Fibroblast of mammary gland (primary cell): ENCODE results near the gene TMEM269.

Experiments
- DNase-seq: peaks from one replicate; pipeline ENCODE4 v3.0.0-alpha.2; 2010; ENCODE audit warnings: low read depth
- H3K4me3 ChIP-seq: 2 replicates; pipeline ENCODE4 v1.5.1; 2011; ENCODE audit warnings: low read depth, mild to moderate bottlenecking, low read length, moderate library complexity; ENCODE audit not compliant: control insufficient read depth
- TF ChIP-seq, protein P1 (sequence below): conservative IDR thresholded peaks from 2 replicates; pipeline ENCODE4 v1.5.1; 2011; ENCODE audit warnings: low read depth, low read length, inconsistent platforms; ENCODE audit not compliant: control insufficient read depth, insufficient read depth

TMEM269 gene

DNA sequence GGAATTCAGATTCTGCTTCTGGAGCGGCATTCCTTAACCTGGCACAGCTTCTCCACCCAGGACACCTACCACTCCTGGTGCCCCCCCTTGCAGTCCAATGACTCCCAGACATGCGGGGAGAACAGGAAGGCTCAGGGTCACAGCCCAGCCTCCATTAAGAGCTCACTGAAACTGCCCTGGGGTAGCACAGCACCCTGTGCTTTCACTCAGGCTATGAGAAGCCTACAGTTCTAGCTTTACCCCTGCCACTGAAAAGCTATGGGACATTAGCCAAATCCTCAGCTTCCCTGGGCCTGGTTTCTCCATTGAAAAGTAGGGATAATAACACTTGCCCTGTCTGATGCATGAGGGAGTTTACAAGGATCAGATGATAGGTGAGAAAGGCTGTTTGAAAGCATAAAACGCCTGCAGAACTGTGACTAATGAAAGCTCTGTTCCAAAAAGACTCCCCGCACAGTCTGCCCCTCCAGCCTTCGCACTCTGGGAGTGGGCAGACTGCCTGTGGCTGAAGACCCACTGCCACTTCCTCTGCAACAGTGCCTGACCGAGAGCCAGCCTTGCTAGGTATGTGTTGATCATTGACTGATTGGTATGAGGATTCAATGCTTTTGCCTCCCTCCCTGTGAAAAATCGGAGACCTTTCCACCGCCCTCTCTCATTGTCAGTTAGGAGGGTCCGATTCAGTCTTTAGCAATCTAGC, 42.0 kb upstream of the TMEM269 start:
- H3K4me3 ChIP-seq = no peak overlapping the region
- no peak for DNase-seq
- TF ChIP-seq, protein P1, sequence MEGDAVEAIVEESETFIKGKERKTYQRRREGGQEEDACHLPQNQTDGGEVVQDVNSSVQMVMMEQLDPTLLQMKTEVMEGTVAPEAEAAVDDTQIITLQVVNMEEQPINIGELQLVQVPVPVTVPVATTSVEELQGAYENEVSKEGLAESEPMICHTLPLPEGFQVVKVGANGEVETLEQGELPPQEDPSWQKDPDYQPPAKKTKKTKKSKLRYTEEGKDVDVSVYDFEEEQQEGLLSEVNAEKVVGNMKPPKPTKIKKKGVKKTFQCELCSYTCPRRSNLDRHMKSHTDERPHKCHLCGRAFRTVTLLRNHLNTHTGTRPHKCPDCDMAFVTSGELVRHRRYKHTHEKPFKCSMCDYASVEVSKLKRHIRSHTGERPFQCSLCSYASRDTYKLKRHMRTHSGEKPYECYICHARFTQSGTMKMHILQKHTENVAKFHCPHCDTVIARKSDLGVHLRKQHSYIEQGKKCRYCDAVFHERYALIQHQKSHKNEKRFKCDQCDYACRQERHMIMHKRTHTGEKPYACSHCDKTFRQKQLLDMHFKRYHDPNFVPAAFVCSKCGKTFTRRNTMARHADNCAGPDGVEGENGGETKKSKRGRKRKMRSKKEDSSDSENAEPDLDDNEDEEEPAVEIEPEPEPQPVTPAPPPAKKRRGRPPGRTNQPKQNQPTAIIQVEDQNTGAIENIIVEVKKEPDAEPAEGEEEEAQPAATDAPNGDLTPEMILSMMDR = no peak

DNA sequence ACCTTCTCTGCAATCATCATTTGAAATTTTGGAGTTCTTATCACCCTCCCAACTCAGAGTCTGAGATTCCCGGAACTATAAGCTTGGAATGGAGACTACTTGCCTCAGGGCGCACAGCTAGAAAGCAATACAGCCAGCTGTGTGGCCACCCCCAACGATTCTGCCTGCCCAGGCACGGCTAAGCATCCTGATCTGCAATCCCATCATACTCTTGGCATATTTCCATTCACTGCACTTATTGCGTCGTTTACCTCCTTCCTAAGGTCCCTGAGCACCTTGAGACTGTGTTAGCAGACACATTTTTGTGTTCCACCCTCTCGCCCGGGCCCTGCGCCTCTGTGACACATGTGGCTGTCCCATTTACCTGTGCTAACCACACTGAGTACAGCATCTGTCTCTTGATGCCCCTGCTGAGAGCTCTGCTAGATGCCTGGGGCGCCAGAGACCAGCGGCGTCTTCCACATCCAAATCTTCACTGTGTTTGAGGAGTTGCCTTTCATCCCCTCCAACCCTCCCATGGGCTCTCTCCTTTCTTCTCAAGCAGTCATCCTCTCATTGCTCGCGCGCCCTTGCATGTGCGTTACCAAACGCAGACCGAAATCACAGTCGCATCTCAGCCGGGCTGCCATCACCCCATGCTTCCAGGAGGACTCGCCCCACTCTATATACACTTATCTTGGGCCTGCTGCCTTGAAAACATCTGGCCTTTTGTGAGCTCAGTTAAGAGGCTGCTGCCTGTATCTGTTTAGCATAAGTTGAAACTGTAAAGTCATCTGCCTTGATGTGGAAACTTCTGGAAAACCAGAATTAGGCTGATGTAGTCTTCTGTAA, 41.3 kb upstream of the TMEM269 start:
- TF ChIP-seq, protein P1 = no peak
- H3K4me3 ChIP-seq = no peak overlapping the region
- no peak for DNase-seq

DNA sequence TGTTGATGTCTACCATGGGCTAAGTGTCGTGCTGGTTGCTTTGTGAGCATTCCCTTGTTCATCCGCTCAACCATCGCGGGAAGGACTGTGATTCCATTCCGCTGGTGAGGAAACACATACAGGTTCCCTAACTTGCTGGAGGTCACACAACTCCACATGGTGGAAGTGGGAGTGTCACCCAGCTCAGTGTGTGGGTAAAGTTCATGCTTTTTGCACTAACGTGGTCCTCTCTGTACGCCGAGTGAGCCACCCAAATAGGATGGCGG, 40.7 kb upstream of the TMEM269 start:
- TF ChIP-seq, protein P1 = no peak
- no peak for DNase-seq
- no peak overlapping the region for H3K4me3 ChIP-seq

DNA sequence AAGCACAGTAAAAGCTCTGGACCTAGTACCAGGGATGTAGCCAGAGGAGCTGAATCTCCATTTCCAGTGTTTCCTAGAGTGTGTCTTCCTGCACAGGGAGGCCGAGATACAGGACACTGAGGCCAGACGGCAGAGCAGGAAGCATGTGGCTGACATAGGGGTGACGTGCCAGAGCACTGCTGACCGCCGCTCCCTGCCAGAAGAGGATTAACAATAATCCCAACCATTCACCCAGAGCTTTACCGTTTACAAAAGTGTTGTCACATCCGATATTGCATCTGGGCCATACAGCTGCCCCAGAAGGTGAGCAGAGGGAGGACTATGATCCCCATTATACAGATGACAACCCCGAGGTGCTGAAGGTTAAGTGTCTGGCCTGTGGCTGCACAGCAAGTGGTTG, 38.9 kb upstream of the TMEM269 start:
- no peak overlapping the region for H3K4me3 ChIP-seq
- TF ChIP-seq, protein P1 = no peak
- no peak for DNase-seq

DNA sequence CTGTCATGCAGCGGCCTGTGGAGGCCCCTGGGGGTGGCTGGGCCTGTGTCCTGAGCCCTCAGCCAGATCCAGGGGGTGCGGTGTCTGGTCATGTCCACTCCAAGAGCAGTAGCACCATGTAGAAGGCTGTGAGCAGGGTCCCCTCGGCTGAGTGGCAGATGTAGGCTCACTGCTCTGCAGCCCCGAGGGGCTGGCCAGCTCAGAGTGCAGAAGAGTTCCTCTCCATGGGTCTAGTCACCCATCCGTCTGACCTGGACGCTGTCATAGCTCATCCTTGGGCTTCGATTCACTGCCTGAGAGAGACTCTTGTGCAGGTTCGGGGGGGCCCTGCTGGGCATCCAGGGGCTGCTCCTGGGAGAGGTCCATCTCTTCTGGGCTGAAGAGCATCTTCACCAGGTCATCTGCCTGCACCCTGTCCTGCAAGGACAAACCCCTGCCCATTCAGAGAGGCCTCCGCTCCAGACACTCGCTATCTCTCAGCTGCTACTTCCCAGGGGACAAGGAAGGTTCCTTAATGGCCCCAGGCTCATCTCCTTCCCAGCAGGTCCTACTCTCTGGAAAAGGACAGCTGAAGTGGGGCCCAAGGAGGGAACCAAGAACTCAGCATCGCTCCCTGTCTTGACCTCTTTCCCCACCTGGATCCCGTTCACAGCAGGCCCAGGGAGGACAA, 38.2 kb upstream of the TMEM269 start:
- H3K4me3 ChIP-seq = no peak overlapping the region
- TF ChIP-seq, protein P1 = no peak
- no peak for DNase-seq

DNA sequence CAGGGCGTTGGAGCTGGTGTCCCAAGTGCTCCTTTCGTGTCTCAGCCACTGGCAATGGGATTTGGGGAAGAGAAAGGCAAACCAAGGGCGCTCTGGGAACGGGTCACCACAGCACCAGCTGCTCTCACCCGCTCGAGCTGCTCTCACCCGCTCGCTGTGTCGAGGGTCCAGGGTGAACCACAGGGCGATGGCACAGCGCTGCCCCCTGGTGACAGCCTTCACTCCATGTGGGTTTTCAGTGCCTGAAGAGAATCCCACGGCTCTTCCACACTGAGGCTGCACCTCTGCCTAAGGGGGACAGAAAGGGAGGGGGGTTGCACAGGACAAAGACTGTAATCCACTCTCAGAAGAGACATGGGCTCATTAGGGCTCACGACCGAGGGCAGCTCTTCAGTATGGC, 37.7 kb upstream of the TMEM269 start:
- DNase-seq = peak; percentile 24
- H3K4me3 ChIP-seq = no peak overlapping the region
- TF ChIP-seq, protein P1 = peak; percentile 55
